GM12878 (cell line): ENCODE measurements around the gene TMEM151A.
"Not testable (repeated sequence)": the region's sequence is repeated elsewhere in the genome, so short reads cannot be mapped to it uniquely, and the experiment has no call there.

Source experiments
- CHD2 ChIP-seq: IDR thresholded peaks from 2 replicates; pipeline ENCODE4 v1.6.1; 2011; ENCODE audit warnings: low read depth, low read length, improper control_type of control experiment, borderline replicate concordance
- CTCF ChIP-seq, 3 experiments: IDR thresholded peaks in 2 of 3; conservative IDR thresholded peaks in 1 of 3; 2 replicates each; pipeline ENCODE4 v1.5.1; 2011; ENCODE audit warnings: low read depth in 3 of 3, low read length in 3 of 3, mild to moderate bottlenecking in 3 of 3, control low read depth in 2 of 3, moderate library complexity in 2 of 3, inconsistent platforms in 1 of 3, mixed read lengths in 1 of 3; ENCODE audit not compliant: control insufficient read depth in 2 of 3, insufficient read depth in 1 of 3; ENCODE audit errors: extremely low read depth in 1 of 3
- EP300 ChIP-seq, 2 experiments: fragments of 150-350 bp in 1 of 2; IDR thresholded peaks; 2 replicates each; pipeline ENCODE4 v1.6.1; 2011 to 2012; ENCODE audit warnings: low read depth in 2 of 2, low read length in 2 of 2, borderline replicate concordance in 1 of 2, improper control_type of control experiment in 1 of 2, inconsistent platforms in 1 of 2; ENCODE audit not compliant: control insufficient read depth in 1 of 2
- ESRRA ChIP-seq: IDR thresholded peaks from 2 replicates; pipeline ENCODE4 v1.6.1; 2012; ENCODE audit warnings: mild to moderate bottlenecking, low read length, improper control_type of control experiment
- FOXK2 ChIP-seq: fragments of 450-650 bp; IDR thresholded peaks from 2 replicates; pipeline ENCODE4 v1.6.1; 2017; ENCODE audit warnings: mild to moderate bottlenecking, moderate library complexity
- PAX8 ChIP-seq: fragments of 450-650 bp; IDR thresholded peaks from 2 replicates; pipeline ENCODE4 v1.6.1; 2017; ENCODE audit warnings: mild to moderate bottlenecking, moderate library complexity
- POLR2A ChIP-seq: IDR thresholded peaks from 2 replicates; pipeline ENCODE4 v1.6.1; 2011; ENCODE audit warnings: low read depth, mild to moderate bottlenecking, low read length
- SMAD1 ChIP-seq: fragments of 450-650 bp; IDR thresholded peaks from 2 replicates; pipeline ENCODE4 v1.6.1; 2018; ENCODE audit warnings: mild to moderate bottlenecking, low read depth; ENCODE audit not compliant: partially characterized antibody
- TAF1 ChIP-seq: IDR thresholded peaks from 2 replicates; pipeline ENCODE4 v1.6.1; 2011; ENCODE audit warnings: mild to moderate bottlenecking, low read depth, low read length, borderline replicate concordance
- TCF7 ChIP-seq: IDR thresholded peaks from 2 replicates; pipeline ENCODE4 v1.6.1; 2014; ENCODE audit warnings: antibody characterized with exemption, borderline replicate concordance
- ZNF274 ChIP-seq: IDR thresholded peaks from one replicate; pipeline ENCODE4 v1.8.0; 2011; ENCODE audit not compliant: insufficient read length, insufficient read depth
- TF ChIP-seq, protein P1 (sequence below): IDR thresholded peaks from 2 replicates; pipeline ENCODE4 v1.6.1; 2012; ENCODE audit warnings: low read depth, low read length, improper control_type of control experiment

GRCh38 chr11:66253081-66253480 is 38.6 kb upstream of the TMEM151A start:
- not testable (repeated sequence) for TF ChIP-seq CTCF (IDR thresholded peaks at IDR 0.05 in 2 of 3, conservative IDR thresholded peaks at IDR 0.05 in 1 of 3; ENCODE audit: control insufficient read depth in 2 of 3, extremely low read depth in 1 of 3, insufficient read depth in 1 of 3, low read depth in 3 of 3, low read length in 3 of 3); ESRRA; POLR2A; FOXK2; ZNF274; CHD2; TCF7; EP300 (IDR thresholded peaks at IDR 0.05; ENCODE audit: borderline replicate concordance in 1 of 2, control insufficient read depth in 1 of 2, low read depth in 2 of 2, low read length in 2 of 2); PAX8; SMAD1; TAF1
- TF ChIP-seq, protein P1, sequence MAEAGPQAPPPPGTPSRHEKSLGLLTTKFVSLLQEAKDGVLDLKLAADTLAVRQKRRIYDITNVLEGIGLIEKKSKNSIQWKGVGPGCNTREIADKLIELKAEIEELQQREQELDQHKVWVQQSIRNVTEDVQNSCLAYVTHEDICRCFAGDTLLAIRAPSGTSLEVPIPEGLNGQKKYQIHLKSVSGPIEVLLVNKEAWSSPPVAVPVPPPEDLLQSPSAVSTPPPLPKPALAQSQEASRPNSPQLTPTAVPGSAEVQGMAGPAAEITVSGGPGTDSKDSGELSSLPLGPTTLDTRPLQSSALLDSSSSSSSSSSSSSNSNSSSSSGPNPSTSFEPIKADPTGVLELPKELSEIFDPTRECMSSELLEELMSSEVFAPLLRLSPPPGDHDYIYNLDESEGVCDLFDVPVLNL, result not testable (repeated sequence)
